Measurements from ENCODE around the gene BUB3. TPM values are rescaled to one million over a fixed set of nuclear protein-coding genes. Genes with fewer than 3 reads are reported as not detected.
A peak's percentile ranks its signal among the peaks of the same experiment; 100 is the strongest.

The BUB3 gene
- 107 and 109 TPM in 2 replicates for total RNA-seq

GRCh38 chr10:123154092-123154710, at the start of gene BUB3:
Gene BUB3, plus strand, starts transcription at chr10:123154402. Its CDS starts 516 bp downstream, at chr10:123154918.
- Histone ChIP-seq H3K4me3 (ENCODE audit: insufficient read depth, low read length) (peak within 1 kb of the TSS; percentile 75), H2AFZ (ENCODE audit: low read length) (peak within 1 kb of the TSS; percentile 41), H3K4me2 (ENCODE audit: insufficient read depth, low read length) (peak within 1 kb of the TSS; percentile 96), H3K4me1 (ENCODE audit: insufficient read depth, low read length) (peaks cover 38% of the 10 kb centered on the region), H3K27ac (ENCODE audit: low read depth, low read length) (peak within 1 kb of the TSS; percentile 51), H4K20me1 (ENCODE audit: insufficient read depth, low read length) (peaks cover 39% of the 10 kb centered on the region), H3K36me3 (ENCODE audit: insufficient read depth, low read length) (peaks cover 28% of the 10 kb centered on the region), H3K27me3 (ENCODE audit: insufficient read depth, low read length) (peaks cover 38% of the 10 kb centered on the region), H3K79me2 (ENCODE audit: insufficient read depth, low read length) (peaks cover 50% of the 10 kb centered on the region), H3K9me3 (ENCODE audit: low read depth, low read length) (no peaks in the 10 kb centered on the region)
- peak; percentile 100 for DNase-seq (ENCODE audit: insufficient read length, low spot score, missing footprints)
- TF ChIP-seq, protein P1, sequence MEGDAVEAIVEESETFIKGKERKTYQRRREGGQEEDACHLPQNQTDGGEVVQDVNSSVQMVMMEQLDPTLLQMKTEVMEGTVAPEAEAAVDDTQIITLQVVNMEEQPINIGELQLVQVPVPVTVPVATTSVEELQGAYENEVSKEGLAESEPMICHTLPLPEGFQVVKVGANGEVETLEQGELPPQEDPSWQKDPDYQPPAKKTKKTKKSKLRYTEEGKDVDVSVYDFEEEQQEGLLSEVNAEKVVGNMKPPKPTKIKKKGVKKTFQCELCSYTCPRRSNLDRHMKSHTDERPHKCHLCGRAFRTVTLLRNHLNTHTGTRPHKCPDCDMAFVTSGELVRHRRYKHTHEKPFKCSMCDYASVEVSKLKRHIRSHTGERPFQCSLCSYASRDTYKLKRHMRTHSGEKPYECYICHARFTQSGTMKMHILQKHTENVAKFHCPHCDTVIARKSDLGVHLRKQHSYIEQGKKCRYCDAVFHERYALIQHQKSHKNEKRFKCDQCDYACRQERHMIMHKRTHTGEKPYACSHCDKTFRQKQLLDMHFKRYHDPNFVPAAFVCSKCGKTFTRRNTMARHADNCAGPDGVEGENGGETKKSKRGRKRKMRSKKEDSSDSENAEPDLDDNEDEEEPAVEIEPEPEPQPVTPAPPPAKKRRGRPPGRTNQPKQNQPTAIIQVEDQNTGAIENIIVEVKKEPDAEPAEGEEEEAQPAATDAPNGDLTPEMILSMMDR (IDR thresholded peaks at IDR 0.05; ENCODE audit: extremely low read depth, low read depth, low read length) = no peak

GRCh38 chr10:123109466-123109865, 44.7 kb upstream of the BUB3 start:
- no peak for DNase-seq (ENCODE audit: insufficient read length, low spot score, missing footprints)
- H3K79me2 ChIP-seq (ENCODE audit: insufficient read depth, low read length) = no peaks in the 10 kb centered on the region
- H3K4me1 ChIP-seq (ENCODE audit: insufficient read depth, low read length) = no peaks in the 10 kb centered on the region
- no peak overlapping the region for H2AFZ ChIP-seq (ENCODE audit: low read length)
- H4K20me1 ChIP-seq (ENCODE audit: insufficient read depth, low read length) = no peaks in the 10 kb centered on the region
- no peaks in the 10 kb centered on the region for H3K36me3 ChIP-seq (ENCODE audit: insufficient read depth, low read length)
- no peaks in the 10 kb centered on the region for H3K27me3 ChIP-seq (ENCODE audit: insufficient read depth, low read length)
- no peak overlapping the region for H3K4me3 ChIP-seq (ENCODE audit: insufficient read depth, low read length)
- no peak overlapping the region for H3K4me2 ChIP-seq (ENCODE audit: insufficient read depth, low read length)
- TF ChIP-seq, protein P1 (IDR thresholded peaks at IDR 0.05; ENCODE audit: extremely low read depth, low read depth, low read length) = no peak
- no peak overlapping the region for H3K27ac ChIP-seq (ENCODE audit: low read depth, low read length)
- H3K9me3 ChIP-seq (ENCODE audit: low read depth, low read length) = no peaks in the 10 kb centered on the region

GRCh38 chr10:123117644-123118417, 36.4 kb upstream of the BUB3 start:
- H3K4me3 ChIP-seq (ENCODE audit: insufficient read depth, low read length) = no peak overlapping the region
- peaks cover 7% of the 10 kb centered on the region for H3K27me3 ChIP-seq (ENCODE audit: insufficient read depth, low read length)
- no peaks in the 10 kb centered on the region for H3K9me3 ChIP-seq (ENCODE audit: low read depth, low read length)
- TF ChIP-seq, protein P1 (IDR thresholded peaks at IDR 0.05; ENCODE audit: extremely low read depth, low read depth, low read length) = no peak
- H3K4me1 ChIP-seq (ENCODE audit: insufficient read depth, low read length) = no peaks in the 10 kb centered on the region
- DNase-seq (ENCODE audit: insufficient read length, low spot score, missing footprints) = peak; percentile 66
- no peak overlapping the region for H3K4me2 ChIP-seq (ENCODE audit: insufficient read depth, low read length)
- H3K27ac ChIP-seq (ENCODE audit: low read depth, low read length) = no peak overlapping the region
- H4K20me1 ChIP-seq (ENCODE audit: insufficient read depth, low read length) = no peaks in the 10 kb centered on the region
- H3K36me3 ChIP-seq (ENCODE audit: insufficient read depth, low read length) = no peaks in the 10 kb centered on the region
- H2AFZ ChIP-seq (ENCODE audit: low read length) = no peak overlapping the region
- H3K79me2 ChIP-seq (ENCODE audit: insufficient read depth, low read length) = no peaks in the 10 kb centered on the region

- Histone ChIP-seq H3K79me2 (ENCODE audit: insufficient read depth, low read length) (no peaks in the 10 kb centered on the region), H3K4me3 (ENCODE audit: insufficient read depth, low read length) (no peak overlapping the region), H3K4me1 (ENCODE audit: insufficient read depth, low read length) (no peaks in the 10 kb centered on the region), H3K4me2 (ENCODE audit: insufficient read depth, low read length) (no peak overlapping the region), H3K27me3 (ENCODE audit: insufficient read depth, low read length) (peaks cover 7% of the 10 kb centered on the region), H3K27ac (ENCODE audit: low read depth, low read length) (no peak overlapping the region), H3K36me3 (ENCODE audit: insufficient read depth, low read length) (no peaks in the 10 kb centered on the region), H2AFZ (ENCODE audit: low read length) (no peak overlapping the region), H3K9me3 (ENCODE audit: low read depth, low read length) (no peaks in the 10 kb centered on the region), H4K20me1 (ENCODE audit: insufficient read depth, low read length) (no peaks in the 10 kb centered on the region)
- no peak for DNase-seq (ENCODE audit: insufficient read length, low spot score, missing footprints)
- TF ChIP-seq, protein P1 (IDR thresholded peaks at IDR 0.05; ENCODE audit: extremely low read depth, low read depth, low read length) = no peak
Observed at GRCh38 chr10:123119081-123119480, 35.1 kb upstream of the BUB3 start.
